Measurements from ENCODE around the gene WWTR1. TPM values are rescaled to one million over a fixed set of nuclear protein-coding genes. Genes with fewer than 3 reads are reported as not detected.

The WWTR1 gene
- total RNA-seq, 1 donor from 2014 or later = 2.6 TPM

GRCh38 chr3:149670742-149671492 lies 13.1 kb upstream of the WWTR1 start:
- DNase-seq (ENCODE audit: low spot score) = no peak
- no peaks in the 10 kb centered on the region for H3K36me3 Mint-ChIP-seq (ENCODE audit: low read depth)
- no peak overlapping the region for H3K27ac Mint-ChIP-seq
- no peaks in the 10 kb centered on the region for H3K4me1 Mint-ChIP-seq (ENCODE audit: low read depth)
- intact Hi-C loops (cut with micrococcal nuclease) = no loop called here
- H3K27me3 Mint-ChIP-seq (ENCODE audit: low read depth) = peaks cover 24% of the 10 kb centered on the region
- no peaks in the 10 kb centered on the region for H3K9me3 Mint-ChIP-seq
- no peak overlapping the region for H3K4me3 Mint-ChIP-seq (ENCODE audit: low read depth)

GRCh38 chr3:149667576-149667975 lies 9.8 kb upstream of the WWTR1 start:
- H3K27ac Mint-ChIP-seq = no peak overlapping the region
- H3K4me1 Mint-ChIP-seq (ENCODE audit: low read depth) = no peaks in the 10 kb centered on the region
- H3K4me3 Mint-ChIP-seq (ENCODE audit: low read depth) = no peak overlapping the region
- H3K36me3 Mint-ChIP-seq (ENCODE audit: low read depth) = no peaks in the 10 kb centered on the region
- H3K27me3 Mint-ChIP-seq (ENCODE audit: low read depth) = peaks cover 27% of the 10 kb centered on the region
- H3K9me3 Mint-ChIP-seq = no peaks in the 10 kb centered on the region
- intact Hi-C loops (cut with micrococcal nuclease) = no loop called here
- no peak for DNase-seq (ENCODE audit: low spot score)

DNA sequence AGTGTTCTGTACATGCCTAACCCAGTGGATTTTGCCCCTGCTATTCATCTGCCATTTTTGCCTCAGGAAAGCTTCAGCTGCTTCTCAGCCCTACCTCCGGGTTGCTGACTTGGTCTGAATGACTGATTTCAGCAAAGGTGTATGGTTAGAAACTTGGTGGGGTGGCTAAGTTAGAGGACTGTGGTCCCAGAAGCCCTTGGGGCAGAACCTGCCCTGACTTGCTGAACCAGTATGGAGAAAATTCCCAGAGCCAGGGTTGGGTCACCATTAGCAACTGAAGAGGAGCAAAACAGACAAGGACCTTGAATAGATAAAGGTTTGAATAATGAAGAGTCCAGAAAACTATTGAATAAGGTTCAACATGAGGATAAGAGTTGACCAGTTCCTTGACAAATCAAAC lies 6.1 kb upstream of the WWTR1 start:
- no peaks in the 10 kb centered on the region for H3K36me3 Mint-ChIP-seq (ENCODE audit: low read depth)
- no peak overlapping the region for H3K27ac Mint-ChIP-seq
- H3K9me3 Mint-ChIP-seq = no peaks in the 10 kb centered on the region
- intact Hi-C loops (cut with micrococcal nuclease) = no loop called here
- peaks cover 3% of the 10 kb centered on the region for H3K4me1 Mint-ChIP-seq (ENCODE audit: low read depth)
- DNase-seq (ENCODE audit: low spot score) = no peak
- peaks cover 30% of the 10 kb centered on the region for H3K27me3 Mint-ChIP-seq (ENCODE audit: low read depth)
- H3K4me3 Mint-ChIP-seq (ENCODE audit: low read depth) = no peak overlapping the region

GRCh38 chr3:149662240-149662887 lies 4.5 kb upstream of the WWTR1 start:
- no peak for DNase-seq (ENCODE audit: low spot score)
- Mint-ChIP-seq H3K4me3 (ENCODE audit: low read depth) (no peak overlapping the region), H3K4me1 (ENCODE audit: low read depth) (peaks cover 9% of the 10 kb centered on the region), H3K27me3 (ENCODE audit: low read depth) (peaks cover 31% of the 10 kb centered on the region), H3K27ac (no peak overlapping the region), H3K9me3 (no peaks in the 10 kb centered on the region), H3K36me3 (ENCODE audit: low read depth) (no peaks in the 10 kb centered on the region)
- intact Hi-C loops (cut with micrococcal nuclease) = no loop called here

DNA sequence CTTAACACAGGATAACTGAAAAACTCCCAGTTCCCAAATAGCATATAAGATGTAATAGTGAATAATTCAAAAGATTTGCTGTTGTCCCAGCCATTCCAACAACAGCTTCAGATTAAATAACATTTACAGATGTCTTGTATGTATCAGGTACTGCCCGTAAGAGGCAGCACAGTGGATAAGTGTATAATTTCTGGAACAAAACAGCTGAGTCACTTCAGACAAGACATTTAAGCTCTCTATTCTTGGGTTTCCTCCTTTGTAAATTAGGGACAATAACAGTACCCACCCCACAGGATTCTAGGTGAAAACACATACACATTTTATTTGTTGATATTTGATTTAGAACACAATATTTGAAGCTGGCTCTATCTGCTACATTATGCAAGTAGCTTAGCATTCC lies 2.6 kb upstream of the WWTR1 start:
- Mint-ChIP-seq H3K4me3 (ENCODE audit: low read depth) (no peak overlapping the region), H3K36me3 (ENCODE audit: low read depth) (no peaks in the 10 kb centered on the region), H3K27me3 (ENCODE audit: low read depth) (peaks cover 40% of the 10 kb centered on the region), H3K9me3 (no peaks in the 10 kb centered on the region), H3K27ac (no peak overlapping the region), H3K4me1 (ENCODE audit: low read depth) (peaks cover 18% of the 10 kb centered on the region)
- intact Hi-C loops (cut with micrococcal nuclease) = no loop called here
- no peak for DNase-seq (ENCODE audit: low spot score)

DNA sequence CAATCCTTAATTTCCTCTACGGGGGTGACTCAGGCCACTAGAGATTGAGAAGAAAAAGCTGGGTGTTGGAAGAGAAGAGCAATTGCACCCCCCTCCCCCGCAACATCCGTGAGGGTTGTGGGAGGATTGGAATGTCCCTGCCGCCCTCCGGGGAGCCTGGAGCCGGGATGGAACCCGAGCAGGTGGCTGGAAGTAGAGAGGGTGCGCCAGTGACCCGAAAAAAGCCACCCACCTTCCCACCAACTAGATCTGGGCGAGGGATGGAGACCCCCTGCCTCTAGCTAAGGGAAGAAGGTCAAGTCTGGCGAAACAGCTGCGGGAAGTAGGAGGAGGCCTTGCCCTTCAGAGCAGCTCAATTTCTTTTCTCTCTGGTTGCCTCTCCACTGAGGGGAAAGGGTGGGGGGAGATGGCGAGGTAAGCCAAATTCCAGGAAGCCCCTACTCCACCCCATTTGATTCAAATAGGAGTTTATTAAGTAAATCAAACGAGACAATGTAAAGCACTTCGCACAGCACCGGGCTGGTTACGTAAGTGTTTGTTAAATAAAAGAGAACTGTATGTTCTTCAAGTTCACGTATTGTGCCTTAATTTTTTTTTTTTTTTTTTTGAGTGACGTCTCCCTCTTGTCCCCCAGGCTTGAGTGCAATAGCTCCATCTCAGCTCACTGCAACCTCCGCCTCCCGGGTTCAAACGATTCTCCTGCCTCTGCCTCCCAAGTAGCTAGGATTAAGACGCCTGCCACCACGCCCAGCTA lies 1.1 kb upstream of the WWTR1 start:
- Mint-ChIP-seq H3K9me3 (no peaks in the 10 kb centered on the region), H3K27ac (peak overlapping the region; percentile 73), H3K4me3 (ENCODE audit: low read depth) (peak overlapping the region; percentile 90), H3K27me3 (ENCODE audit: low read depth) (peaks cover 42% of the 10 kb centered on the region), H3K4me1 (ENCODE audit: low read depth) (peaks cover 22% of the 10 kb centered on the region), H3K36me3 (ENCODE audit: low read depth) (no peaks in the 10 kb centered on the region)
- intact Hi-C loops (cut with micrococcal nuclease) = loop anchor here (2.0 to 5.0 kb wide), 4 partner anchors 37 to 94 kb away; partner anchors contain the start of gene COMMD2
- no peak for DNase-seq (ENCODE audit: low spot score)

- H3K36me3 Mint-ChIP-seq (ENCODE audit: low read depth) = no peaks in the 10 kb centered on the region
- H3K27ac Mint-ChIP-seq = peak overlapping the region; percentile 48
- H3K9me3 Mint-ChIP-seq = no peaks in the 10 kb centered on the region
- peaks cover 21% of the 10 kb centered on the region for H3K4me1 Mint-ChIP-seq (ENCODE audit: low read depth)
- DNase-seq (ENCODE audit: low spot score) = no peak
- H3K4me3 Mint-ChIP-seq (ENCODE audit: low read depth) = peak overlapping the region; percentile 90
- intact Hi-C loops (cut with micrococcal nuclease) = loop anchor here (5.0 kb wide), 1 partner anchor 35 kb away; no protein-coding TSS in a partner anchor
- H3K27me3 Mint-ChIP-seq (ENCODE audit: low read depth) = peaks cover 38% of the 10 kb centered on the region
These were observed 402 bp downstream of the WWTR1 start for GRCh38 chr3:149657321-149657925.

GRCh38 chr3:149655826-149656574 lies 1.8 kb downstream of the WWTR1 start:
- Mint-ChIP-seq H3K4me3 (ENCODE audit: low read depth) (peak overlapping the region; percentile 23), H3K27me3 (ENCODE audit: low read depth) (peaks cover 41% of the 10 kb centered on the region), H3K36me3 (ENCODE audit: low read depth) (peaks cover 4% of the 10 kb centered on the region), H3K4me1 (ENCODE audit: low read depth) (peaks cover 19% of the 10 kb centered on the region), H3K27ac (no peak overlapping the region), H3K9me3 (no peaks in the 10 kb centered on the region)
- DNase-seq (ENCODE audit: low spot score) = no peak
- intact Hi-C loops (cut with micrococcal nuclease) = loop anchor here (5.0 kb wide), 1 partner anchor 34 kb away; no protein-coding TSS in a partner anchor

DNA sequence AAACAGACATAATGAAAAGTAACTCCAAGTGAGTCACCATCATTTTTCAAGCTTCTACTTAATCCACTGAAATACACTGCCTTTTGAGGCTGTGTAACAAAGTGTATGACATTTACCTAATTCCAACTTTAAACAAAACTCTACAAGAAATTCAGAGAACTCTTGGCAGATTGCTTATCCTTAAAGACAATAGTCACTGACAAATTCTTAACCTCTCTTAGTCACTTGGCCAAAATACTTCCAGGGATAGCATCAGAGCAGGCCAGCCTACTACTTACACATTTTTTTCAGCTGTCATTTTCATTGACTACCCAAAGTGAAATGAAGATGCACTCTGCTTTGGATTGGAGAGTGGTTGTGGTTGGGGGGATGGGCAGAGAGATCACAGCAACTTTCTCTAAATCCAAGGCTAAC lies 3.6 kb downstream of the WWTR1 start:
- intact Hi-C loops (cut with micrococcal nuclease) = no loop called here
- Mint-ChIP-seq H3K9me3 (no peaks in the 10 kb centered on the region), H3K4me1 (ENCODE audit: low read depth) (peaks cover 19% of the 10 kb centered on the region), H3K27me3 (ENCODE audit: low read depth) (peaks cover 39% of the 10 kb centered on the region), H3K36me3 (ENCODE audit: low read depth) (peaks cover 4% of the 10 kb centered on the region), H3K27ac (no peak overlapping the region), H3K4me3 (ENCODE audit: low read depth) (no peak overlapping the region)
- DNase-seq (ENCODE audit: low spot score) = no peak

DNA sequence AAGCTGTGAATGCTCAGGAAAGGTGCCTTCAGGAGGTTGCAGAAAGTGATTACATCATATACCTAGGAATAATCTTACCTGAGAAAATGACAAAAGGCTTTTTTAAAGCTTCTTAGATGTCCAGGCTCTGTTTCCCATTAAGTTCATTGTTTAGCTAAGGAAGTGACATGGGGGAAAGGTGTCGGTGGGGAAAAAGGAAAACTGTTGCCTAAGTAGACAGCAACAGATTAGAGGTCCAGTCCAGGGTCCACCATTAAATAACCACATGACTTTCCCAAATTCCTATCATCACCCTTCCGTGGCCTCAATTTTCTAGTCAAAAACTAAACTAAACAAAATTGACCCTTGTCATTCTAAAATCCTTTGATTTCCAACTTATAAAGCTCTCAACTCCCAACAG lies 4.3 kb downstream of the WWTR1 start:
- Mint-ChIP-seq H3K27ac (no peak overlapping the region), H3K27me3 (ENCODE audit: low read depth) (peaks cover 38% of the 10 kb centered on the region), H3K4me3 (ENCODE audit: low read depth) (no peak overlapping the region), H3K36me3 (ENCODE audit: low read depth) (peaks cover 4% of the 10 kb centered on the region), H3K4me1 (ENCODE audit: low read depth) (peaks cover 15% of the 10 kb centered on the region), H3K9me3 (no peaks in the 10 kb centered on the region)
- no peak for DNase-seq (ENCODE audit: low spot score)
- intact Hi-C loops (cut with micrococcal nuclease) = no loop called here

DNA sequence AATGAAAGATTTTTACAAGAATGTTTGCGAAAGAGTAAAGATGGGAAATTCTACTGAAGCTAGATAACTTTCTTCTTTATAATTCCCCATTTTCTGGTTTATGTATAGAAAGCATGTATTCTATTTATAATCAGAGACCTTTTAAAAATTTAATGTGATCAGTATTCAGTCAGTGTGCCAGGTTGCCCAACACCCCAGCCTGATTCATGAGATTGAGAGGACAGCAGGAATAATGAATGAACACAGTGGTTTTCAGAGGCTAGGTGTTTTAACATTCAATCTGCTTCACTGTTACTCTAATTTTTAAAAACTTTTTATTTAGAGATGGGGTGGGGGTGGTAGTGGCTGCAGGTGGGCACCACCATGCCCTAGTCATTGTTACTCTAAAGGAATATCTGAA lies 4.7 kb downstream of the WWTR1 start:
- Mint-ChIP-seq H3K4me3 (ENCODE audit: low read depth) (no peak overlapping the region), H3K36me3 (ENCODE audit: low read depth) (peaks cover 4% of the 10 kb centered on the region), H3K27ac (no peak overlapping the region), H3K27me3 (ENCODE audit: low read depth) (peaks cover 36% of the 10 kb centered on the region), H3K9me3 (no peaks in the 10 kb centered on the region), H3K4me1 (ENCODE audit: low read depth) (peaks cover 13% of the 10 kb centered on the region)
- no peak for DNase-seq (ENCODE audit: low spot score)
- intact Hi-C loops (cut with micrococcal nuclease) = no loop called here

DNA sequence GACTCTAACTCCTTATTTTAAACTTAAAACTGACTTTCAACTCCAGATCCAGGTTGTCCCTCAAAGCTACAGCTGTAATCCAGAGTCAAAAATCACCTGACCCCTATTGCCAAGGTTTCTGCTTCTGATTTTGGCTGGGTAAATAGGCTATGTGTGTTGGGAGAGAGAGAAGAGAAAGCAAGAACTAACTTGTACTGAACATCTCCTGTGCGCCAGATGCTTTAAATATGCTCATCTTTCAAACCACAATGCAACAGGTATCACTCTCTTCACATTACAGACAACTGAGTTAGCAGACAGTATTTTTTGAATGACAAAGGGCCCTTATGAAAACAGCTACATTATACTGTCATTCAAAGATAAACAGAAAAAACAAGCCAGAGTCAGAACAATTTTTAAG lies 7.0 kb downstream of the WWTR1 start:
- Mint-ChIP-seq H3K9me3 (no peaks in the 10 kb centered on the region), H3K4me1 (ENCODE audit: low read depth) (peaks cover 4% of the 10 kb centered on the region), H3K4me3 (ENCODE audit: low read depth) (no peak overlapping the region), H3K36me3 (ENCODE audit: low read depth) (peaks cover 4% of the 10 kb centered on the region), H3K27ac (no peak overlapping the region), H3K27me3 (ENCODE audit: low read depth) (peaks cover 27% of the 10 kb centered on the region)
- DNase-seq (ENCODE audit: low spot score) = no peak
- intact Hi-C loops (cut with micrococcal nuclease) = no loop called here
